Head of caudate nucleus (tissue), 42 donors: Measurements from ENCODE around the gene ZNF664.

Source experiments
- DNase-seq, 42 donors: peaks; one replicate each; pipeline versions ENCODE4 v3.0.0 to v3.0.0-alpha.2; 2020 to 2021; ENCODE audit warnings: mixed read lengths in 7 of 42
- intact Hi-C: fragments of 100-400 bp; cut with DNase I; formaldehyde crosslinking; loops from one replicate; pipeline ENCODE4 v1.15.0; 2022

The ZNF664 gene

DNA sequence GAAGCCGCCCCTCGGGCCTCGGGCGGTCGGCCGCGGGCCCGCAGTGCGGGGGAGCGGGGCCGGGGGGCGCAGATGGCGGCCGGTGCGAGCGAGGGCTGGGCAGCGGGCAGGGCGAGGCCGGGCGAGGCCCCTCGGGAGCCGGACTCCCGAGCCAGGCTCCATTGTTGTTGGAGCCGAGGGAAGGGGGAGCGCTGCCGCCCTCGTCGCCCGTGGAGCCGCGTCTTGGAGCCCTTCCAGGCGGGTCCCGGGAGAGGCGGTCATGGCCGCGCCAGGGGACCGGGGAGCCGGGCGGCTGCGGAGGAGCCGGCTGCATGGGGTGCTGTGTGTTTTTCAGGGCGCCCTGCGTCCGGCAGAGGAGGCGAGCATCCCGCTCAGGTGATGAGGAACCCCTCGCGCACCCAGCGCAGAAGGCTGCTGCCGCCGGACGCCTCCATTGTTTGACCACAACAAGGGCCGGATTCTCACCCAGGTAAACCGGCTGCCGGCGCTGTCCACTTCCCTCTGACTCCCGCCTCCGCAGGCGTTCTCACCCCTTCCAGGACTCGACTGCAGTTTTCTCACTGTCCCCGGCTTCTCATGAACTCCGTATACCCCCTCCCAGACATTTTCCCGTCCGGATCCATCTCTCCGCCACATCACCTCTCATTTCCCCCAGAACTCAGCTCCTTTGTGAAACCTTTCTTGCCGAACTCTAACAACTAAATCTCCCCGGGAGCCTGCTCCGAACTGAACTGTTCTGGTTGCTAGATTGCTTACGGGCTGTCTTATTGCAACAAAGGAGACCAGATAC lies 732 bp downstream of the ZNF664 start:
- peak in 40 of 42 donors; percentile 20 to 79 (median 50) for DNase-seq
- intact Hi-C loops = no loop called here

DNA sequence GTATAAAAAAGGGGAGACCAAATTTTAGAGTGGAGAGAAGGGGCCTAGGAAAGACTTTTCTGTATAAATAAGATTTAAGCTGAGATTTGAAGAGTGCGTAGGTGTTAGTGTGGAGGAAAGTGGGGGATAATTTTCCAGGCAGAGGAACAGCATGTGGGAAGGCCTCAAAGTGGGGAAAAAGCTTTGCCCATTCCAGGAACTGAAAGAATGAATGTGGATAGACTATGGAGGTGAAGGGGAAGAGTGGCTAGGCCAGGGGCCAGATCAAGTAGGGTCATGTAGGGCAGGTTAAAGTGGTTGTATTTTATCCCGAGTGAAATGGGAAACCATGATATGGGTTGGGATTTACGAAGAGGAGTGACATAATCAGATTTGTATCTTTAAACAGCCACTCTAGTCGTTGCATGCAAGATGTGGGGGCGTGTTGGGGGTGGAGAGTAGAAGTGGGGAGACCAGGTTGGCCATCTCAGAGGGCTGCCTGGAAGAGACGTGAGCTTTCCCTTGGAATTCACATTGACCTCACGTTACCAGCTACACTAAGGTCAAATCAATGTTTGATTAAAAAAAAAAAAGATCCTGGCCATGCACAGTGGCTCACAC lies 3.3 kb downstream of the ZNF664 start:
- intact Hi-C loops = no loop called here
- no peak for DNase-seq

DNA sequence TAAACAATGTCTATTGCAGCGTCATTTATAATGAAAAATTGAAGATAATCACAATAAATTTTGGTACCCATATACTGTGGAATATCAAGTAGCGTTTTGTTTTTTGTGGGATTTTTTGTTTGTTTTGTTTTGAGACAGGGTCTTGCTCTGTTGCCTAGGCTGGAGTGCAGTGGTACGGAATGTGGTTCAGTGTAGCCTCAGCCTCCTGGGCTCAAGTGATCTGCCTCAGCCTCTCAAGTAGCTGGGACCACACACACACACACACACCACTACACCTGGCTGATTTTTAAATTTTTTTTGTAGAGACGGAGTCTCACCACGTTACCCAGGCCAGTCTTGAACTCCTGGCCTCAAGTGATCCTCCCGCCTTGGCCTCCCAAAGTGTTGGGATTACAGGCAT lies 6.6 kb downstream of the ZNF664 start:
- DNase-seq = no peak
- intact Hi-C loops = no loop called here

DNA sequence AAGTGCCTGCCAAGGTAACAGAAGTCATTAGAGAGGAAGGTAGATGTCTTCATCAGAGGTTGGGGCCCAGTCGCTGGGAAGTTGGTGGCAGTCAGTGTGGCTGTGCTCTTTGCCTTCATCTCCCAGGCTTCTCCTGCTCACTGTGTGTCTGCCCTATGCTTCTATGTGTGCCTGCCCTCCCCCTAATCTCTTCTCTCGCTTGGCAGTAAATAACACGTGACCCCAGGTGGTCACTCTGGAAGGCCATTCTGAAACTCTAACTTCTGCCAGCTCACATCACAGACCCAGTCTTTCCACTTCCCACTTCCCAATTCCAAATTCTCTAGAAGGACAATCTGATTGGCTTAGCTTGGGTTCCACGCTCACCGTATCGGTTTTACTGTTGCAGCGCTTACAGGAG lies 9.3 kb downstream of the ZNF664 start:
- DNase-seq = no peak
- intact Hi-C loops = loop anchor here (10.0 kb wide), 1 partner anchor 77 kb away; no protein-coding TSS in a partner anchor

DNA sequence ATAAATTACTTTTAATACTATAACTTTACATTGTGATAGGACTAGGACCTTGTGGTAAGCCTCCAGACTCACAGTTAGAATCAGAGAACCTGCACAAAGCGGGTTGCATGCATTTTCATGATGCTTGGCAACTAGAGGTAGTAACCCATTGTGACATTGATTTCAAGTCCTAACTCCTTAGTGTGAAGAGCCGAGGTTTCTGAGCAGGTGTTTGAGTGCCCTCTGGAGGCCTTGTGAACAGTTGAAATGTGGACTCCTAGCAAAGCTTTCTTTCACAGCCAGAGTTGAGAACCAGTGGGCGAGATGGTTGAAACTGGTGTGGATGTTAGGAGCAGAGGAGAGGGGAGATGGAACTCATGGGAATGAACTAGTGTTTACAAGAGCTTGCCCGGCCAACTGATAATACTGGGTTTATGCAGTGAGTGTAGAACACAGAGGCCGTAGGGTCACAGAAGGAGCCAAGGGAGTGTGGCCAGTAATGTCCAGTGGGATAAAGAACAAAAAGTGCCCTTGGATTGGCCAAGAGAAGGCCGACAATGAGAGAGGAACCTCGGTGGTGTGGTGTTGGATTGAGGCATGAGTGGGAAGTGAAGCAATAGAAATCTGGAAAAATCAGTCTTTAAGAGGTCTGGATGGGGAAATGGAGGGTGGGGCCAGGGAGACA lies 10.9 kb downstream of the ZNF664 start:
- DNase-seq = peak in 39 of 42 donors; percentile 35 to 85 (median 64)
- intact Hi-C loops = loop anchor here (10.0 kb wide), 1 partner anchor 79 kb away; no protein-coding TSS in a partner anchor

DNA sequence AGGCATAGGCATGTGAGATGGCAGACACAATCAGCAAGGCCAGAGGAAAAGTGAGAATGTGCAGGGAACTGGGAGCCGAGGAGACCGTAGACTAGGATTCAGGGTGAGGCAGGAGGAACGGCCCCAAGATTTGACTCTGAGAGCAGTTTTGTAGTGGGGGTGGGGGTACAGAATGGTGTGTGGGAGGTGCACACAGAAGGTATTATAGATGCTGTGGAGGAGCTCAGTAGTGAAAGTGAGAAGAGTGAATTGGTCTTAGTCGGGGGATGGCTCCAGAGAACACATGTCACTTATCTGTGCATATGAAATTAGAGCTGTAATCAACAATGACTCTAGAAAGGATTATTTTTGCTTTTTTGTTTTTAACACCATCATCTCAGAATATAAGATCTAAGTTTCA lies 11.9 kb downstream of the ZNF664 start:
- intact Hi-C loops = loop anchor here (10.0 kb wide), 1 partner anchor 80 kb away; no protein-coding TSS in a partner anchor
- DNase-seq = peak in 1 of 42 donors; percentile 22

DNA sequence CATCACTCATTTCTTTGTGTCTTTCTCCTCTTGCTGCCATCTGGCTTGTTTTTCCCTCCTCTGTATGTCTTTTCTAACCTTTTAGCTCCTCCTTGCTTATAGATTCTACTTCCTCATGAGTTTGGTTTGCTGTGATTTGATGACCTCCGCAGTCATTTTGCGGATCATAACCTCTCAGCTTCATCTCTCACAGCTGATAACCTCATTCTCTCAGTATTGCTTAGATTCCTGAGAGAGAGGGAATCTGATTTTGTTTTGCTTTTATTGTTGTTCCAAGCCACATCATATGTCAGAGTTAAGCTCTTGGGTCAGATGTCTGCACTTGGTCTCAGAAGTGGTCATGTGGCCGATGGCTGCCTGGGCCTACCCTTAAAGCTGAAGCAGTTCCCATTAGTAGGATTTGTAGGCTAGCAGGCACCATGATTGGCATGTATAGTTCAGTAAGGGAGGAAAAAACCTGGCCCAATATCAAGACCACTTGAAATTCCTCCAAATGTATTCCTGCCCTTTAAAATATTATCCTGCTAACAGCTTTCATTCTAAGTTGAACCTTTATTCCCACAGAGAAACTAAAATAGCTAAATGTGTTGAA lies 13.5 kb downstream of the ZNF664 start:
- peak in 1 of 42 donors; percentile 56 for DNase-seq
- intact Hi-C loops = loop anchor here (10.0 kb wide), 1 partner anchor 82 kb away; no protein-coding TSS in a partner anchor

DNA sequence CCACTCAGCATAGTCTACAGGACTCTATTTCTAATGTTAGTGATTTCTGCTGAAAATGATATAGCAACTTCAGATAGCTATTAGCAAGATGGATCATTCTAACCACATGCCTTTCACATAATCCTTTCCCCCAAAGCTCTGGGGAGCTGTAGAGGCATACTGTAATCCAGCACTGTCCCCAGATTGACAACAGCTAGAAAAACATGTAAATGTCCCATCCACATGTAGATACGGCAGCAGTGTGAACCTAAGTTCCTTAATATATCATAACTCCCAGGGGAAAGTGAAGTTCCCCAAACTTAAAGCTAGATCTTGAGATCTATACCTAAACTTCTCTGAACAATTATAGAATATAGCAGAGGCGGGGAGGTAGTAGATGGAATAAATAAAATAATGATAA lies 14.0 kb downstream of the ZNF664 start:
- intact Hi-C loops = loop anchor here (10.0 kb wide), 1 partner anchor 82 kb away; no protein-coding TSS in a partner anchor
- no peak for DNase-seq

DNA sequence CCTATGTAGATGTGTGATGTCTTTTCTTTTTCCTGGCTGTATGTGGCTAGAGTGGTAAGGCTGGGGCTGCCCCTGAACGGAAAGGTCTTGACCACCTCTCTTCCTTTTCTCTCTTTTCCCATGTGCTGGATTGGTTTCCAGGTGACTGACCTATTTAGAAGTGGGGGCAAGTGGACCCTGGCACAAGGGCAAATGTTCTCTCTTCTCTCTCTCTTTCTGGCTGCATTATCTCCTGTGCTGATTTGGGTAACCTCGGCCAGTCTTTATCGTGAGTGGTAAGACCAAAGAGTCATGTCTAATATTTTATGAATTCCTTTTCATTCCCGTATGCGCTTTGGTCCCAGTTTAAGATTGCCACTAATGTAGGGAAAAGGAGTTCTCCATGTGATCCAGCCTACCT lies 16.2 kb downstream of the ZNF664 start:
- DNase-seq = no peak
- intact Hi-C loops = loop anchor here (10.0 kb wide), 1 partner anchor 84 kb away; no protein-coding TSS in a partner anchor

DNA sequence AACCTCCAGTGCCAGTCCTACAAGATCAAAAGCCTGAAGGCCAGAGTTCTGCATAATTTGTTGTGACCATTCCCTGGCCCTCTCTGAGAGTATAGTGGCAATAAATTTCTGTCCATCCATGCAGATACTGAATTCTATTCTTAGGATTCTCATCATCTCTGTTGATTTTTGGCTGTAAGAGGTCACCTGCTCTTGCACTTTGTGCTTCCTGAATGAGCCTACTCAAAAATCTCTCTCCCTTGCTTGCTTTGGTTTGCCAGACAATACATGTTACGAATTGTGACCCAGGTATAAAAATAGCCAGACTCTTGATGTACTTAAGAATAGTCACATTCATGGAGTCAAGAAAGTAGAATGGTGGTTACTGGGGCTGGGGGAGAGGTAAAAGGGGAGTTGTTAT lies 16.7 kb downstream of the ZNF664 start:
- intact Hi-C loops = loop anchor here (10.0 kb wide), 1 partner anchor 85 kb away; no protein-coding TSS in a partner anchor

DNA sequence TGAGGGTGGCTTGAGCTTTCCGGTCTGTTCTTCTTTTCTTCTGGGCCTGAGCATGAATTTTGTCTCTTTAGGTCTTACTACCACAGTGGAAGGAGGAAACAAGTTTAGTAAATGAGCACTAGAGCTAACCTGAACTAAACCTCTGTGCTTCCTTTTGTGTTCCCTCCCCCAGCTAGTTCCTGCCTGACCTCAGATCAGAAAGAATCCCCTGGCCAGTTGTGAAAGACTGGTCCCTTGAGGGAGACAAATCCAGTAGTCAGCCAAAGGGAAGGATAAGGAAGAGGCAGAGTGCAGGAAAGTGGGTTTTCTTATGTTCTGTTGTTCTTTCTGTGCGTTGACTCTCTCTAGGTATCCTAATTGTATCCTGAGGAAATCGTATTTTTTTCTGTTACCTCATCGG lies 17.5 kb downstream of the ZNF664 start:
- intact Hi-C loops = no loop called here
- DNase-seq = no peak

More for the DNA sequence above, 16.7 kb downstream of the ZNF664 start:
- DNase-seq = no peak

DNA sequence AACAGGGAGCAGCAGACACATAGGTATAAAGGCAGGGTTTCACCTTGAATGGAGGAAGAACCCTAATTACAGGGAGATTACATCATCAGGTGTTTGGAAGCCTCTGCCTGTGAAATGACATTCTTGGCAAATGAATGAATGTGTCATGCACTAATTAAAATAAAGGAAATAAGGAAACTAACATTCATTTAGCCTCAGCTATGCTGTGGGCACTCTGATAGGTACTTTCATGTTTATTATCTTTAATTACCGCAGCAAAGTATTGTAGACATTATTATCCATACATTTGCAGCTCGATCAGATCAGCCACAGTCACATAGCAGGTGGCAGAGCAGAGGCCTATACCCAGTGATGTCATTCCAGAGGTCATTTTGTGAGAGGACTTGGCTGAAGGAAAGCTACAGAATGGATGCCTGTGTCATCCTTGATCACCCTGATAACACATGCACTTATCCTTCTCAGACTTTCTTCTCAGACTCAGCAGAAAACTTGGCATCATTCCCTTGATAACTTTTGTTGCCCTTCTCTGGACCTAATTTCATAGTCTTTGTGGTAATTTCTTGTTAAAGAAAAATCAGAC lies 18.4 kb downstream of the ZNF664 start:
- intact Hi-C loops = no loop called here
- DNase-seq = no peak

DNA sequence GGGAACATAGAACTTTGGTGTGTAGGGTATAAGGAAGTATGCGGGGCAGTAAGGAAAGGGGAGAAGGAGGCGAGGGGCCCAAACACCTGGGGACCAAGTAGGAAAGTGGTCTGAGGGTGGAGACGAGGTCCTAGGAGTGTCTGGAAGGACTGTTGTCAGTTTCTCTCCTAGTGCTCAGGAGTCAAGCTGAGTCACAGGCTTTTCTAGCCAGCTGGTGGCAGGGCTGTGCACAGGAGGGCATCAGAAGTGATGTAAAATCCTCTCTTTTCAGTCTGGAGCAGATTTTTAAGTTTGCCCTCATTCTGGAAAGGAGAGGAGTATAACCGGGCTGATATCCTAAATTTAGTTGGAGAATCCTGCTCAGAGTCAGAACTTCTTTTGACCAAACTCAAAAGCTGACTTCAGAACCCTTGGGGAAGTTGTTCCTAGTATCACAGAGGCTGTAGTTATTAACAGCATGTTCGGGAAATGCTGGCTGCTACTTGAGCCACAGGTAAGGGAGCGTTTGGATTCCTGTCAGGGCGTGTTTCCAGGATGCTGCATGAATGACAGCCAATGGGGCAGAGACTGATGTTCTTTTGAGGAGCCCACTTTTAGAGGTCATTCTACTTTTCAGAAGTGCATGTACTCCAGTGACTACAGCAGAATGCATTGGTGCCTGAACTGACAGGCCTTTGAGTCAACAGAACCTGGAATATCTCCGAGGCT lies 19.3 kb downstream of the ZNF664 start:
- intact Hi-C loops = no loop called here
- no peak for DNase-seq

DNA sequence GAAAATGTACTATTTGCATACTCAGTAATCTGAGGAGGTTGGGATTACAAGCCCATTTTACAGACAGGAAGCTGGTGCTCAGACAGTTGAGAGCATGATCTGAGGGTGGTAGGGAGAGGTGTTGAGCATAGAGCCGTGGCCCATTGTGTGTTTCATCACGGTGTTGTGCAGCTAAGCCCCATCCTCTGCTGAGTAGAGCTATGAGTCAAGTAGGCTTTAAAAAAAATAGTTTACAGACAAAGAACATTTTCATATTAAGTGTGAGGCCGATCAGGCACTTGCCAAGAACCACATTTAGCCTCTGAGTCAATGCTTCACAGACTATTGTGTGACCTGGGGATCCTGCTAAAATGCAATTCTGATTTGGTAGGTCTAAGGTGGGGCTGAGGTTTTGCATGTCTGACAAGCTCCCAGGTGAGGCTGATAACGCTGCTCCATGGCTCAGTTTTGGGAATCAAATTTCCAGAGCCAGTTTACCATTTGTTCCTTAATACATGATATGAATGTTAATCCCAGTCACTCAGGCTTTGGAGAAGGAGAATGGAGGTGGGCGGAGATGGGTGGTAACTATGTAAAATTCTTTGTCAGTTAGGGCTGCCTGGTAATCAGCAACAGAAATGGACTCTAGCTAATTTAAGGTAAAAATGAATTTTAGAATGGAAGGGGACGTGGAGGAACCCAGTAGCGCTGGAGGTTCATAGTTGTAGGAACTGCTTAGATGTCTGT lies 22.2 kb downstream of the ZNF664 start:
- intact Hi-C loops = no loop called here
- DNase-seq = peak in 5 of 42 donors; percentile 19 to 44 (median 29)

DNA sequence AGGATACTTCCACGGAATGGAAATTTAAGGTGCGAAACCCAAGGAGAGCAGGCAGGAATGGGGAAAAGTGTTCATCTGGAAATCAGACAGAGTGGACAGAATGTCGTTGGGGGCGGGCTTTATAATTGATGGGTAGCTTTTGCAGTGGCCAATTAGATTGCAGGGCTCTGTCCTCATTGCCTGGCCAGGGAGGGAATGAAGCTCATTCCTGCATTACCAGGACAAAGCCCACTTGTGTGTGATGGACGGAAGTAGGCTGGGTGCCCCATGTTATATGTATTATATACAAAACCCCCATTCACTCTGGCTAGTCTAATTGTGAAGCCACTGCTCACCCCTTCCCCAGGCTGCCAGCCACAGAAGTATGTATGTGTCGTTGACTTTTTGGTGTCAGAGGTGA lies 23.6 kb downstream of the ZNF664 start:
- DNase-seq = peak in 39 of 42 donors; percentile 15 to 91 (median 65)
- intact Hi-C loops = no loop called here

DNA sequence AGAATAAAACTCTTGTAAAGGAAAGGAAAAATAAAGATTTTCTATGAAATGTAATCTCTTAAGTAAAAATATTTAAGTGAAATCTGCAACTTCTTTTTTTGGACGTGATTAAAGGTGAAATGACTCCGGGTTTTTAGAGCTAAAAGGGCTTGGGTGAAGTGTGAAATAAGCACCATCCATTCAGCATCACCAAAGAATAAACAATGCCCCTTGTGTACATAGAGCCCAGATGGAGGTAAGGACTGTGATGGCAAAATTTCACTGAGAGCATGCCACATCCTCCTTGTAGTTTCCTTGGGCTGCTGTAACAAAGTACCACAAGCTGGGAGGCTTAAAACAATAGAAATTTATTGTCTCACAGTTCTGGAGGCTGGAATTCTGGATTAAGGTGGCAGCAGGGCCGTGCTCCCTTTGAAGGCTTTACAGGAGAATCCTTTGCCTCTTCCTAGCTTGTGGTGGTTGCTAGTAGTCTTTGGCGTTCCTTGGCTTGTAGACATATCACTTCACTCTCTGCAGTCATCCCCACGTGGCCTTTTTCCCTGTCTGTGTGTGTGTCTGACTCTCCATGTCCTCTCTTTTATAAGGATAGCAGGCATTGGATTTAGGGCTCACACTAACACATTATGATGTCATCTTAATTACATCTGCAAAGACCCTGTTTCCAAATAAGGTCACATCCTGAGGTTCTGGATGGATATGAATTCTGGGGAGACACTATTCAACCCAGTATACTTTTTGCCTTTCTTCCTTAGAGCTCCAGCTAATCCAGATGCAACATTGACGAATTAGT lies 24.2 kb downstream of the ZNF664 start:
- DNase-seq = peak in 1 of 42 donors; percentile 35
- intact Hi-C loops = no loop called here

DNA sequence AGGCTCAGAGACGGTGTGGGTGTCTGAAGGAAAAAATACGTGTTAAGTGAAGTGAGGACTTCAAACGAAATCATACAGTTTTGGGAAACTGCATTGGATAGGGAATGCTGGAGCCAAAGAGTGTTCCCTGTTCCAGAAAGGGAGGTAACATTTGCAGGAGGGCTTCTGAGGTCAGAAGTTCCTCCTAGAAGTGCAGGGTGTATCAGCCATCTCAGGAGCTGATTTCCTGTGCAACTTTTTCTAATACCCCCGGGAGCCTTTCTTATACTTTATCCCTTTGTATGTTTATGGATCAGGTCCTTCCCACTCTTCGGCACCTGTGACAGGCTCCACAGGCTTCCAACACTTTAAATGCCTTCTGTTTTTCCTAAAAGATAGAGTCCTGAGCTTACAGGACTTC lies 24.9 kb downstream of the ZNF664 start:
- DNase-seq = no peak
- intact Hi-C loops = no loop called here
